ENCODE measurements around the gene ACTR2.

Gene ACTR2

GRCh38 chr2:65277791-65278483, 50.3 kb downstream of the ACTR2 start:
- TF ChIP-seq CTCF (IDR thresholded peaks at IDR 0.05; ENCODE audit: low read depth, low read length, missing control alignments): no peak
- no peak for DNase-seq (ENCODE audit: extremely low read depth, low read depth)
- H3K4me3 ChIP-seq (replicated peaks; ENCODE audit: low read depth, low read length): no peak overlapping the region

GRCh38 chr2:65278531-65278981, 50.9 kb downstream of the ACTR2 start:
- TF ChIP-seq CTCF (IDR thresholded peaks at IDR 0.05; ENCODE audit: low read depth, low read length, missing control alignments): no peak
- DNase-seq (ENCODE audit: extremely low read depth, low read depth): peak; percentile 39
- H3K4me3 ChIP-seq (replicated peaks; ENCODE audit: low read depth, low read length): no peak overlapping the region

DNA sequence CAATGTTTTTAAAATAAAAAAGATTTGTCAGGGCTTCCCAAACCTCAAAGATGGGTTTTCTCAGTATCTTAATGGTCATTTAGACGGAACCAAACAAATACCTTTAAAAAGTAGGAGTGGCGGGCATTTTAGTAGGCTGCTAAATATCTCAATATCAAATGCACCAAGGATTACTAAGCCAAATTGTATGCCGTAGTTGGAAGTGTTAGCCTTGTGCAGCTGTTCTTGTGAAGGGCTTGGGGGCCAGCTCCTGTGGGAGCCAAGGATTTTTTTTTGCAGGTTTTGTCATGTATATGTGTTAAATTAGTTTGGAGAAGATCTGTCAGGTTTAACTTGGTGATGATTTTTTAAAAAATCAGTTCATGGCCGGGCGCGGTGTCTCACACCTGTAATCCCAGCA, 52.1 kb downstream of the ACTR2 start:
- H3K4me3 ChIP-seq (replicated peaks; ENCODE audit: low read depth, low read length): no peak overlapping the region
- DNase-seq (ENCODE audit: extremely low read depth, low read depth): no peak
- no peak for TF ChIP-seq CTCF (IDR thresholded peaks at IDR 0.05; ENCODE audit: low read depth, low read length, missing control alignments)

- TF ChIP-seq CTCF (IDR thresholded peaks at IDR 0.05; ENCODE audit: low read depth, low read length, missing control alignments): no peak
- no peak overlapping the region for H3K4me3 ChIP-seq (replicated peaks; ENCODE audit: low read depth, low read length)
- no peak for DNase-seq (ENCODE audit: extremely low read depth, low read depth)
These were observed 54.2 kb downstream of the ACTR2 start for GRCh38 chr2:65281627-65282351.

GRCh38 chr2:65282477-65283053, 54.9 kb downstream of the ACTR2 start:
- DNase-seq (ENCODE audit: extremely low read depth, low read depth): no peak
- no peak for TF ChIP-seq CTCF (IDR thresholded peaks at IDR 0.05; ENCODE audit: low read depth, low read length, missing control alignments)
- no peak overlapping the region for H3K4me3 ChIP-seq (replicated peaks; ENCODE audit: low read depth, low read length)

DNA sequence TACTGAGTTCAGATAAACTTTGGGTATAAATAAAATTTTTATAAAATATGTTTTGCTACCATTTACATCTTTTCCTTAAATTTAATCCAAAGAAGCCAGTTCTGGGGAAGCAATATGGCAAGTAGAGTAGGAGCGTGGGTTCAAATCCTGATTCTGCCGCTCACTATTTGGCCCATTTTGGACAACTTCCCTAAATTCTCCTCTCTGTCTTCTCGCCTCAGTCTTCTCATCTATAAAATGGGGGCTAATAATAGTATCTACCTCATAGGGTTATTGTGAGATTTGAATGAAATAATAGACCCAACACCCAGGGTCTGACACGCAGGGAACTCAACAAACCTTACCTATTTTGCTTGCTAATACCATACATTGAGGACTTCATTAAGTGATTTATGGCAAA, 59.7 kb downstream of the ACTR2 start:
- H3K4me3 ChIP-seq (replicated peaks; ENCODE audit: low read depth, low read length): no peak overlapping the region
- no peak for TF ChIP-seq CTCF (IDR thresholded peaks at IDR 0.05; ENCODE audit: low read depth, low read length, missing control alignments)
- DNase-seq (ENCODE audit: extremely low read depth, low read depth): no peak
